ENCODE results near the gene PCBD1.

Gene PCBD1

GRCh38 chr10:70886921-70887665 lies 1.3 kb downstream of the PCBD1 start:
- peak overlapping the region; percentile 93 for H3K27ac ChIP-seq
- DNase-seq = no peak
- H3K9me3 ChIP-seq (ENCODE audit: severe bottlenecking) = peaks cover 3% of the 10 kb centered on the region
- H3K27me3 ChIP-seq (ENCODE audit: insufficient read depth, low read depth, severe bottlenecking) = no peaks in the 10 kb centered on the region
- H3K4me3 ChIP-seq (ENCODE audit: low read depth, low read length) = peak overlapping the region; percentile 56
- H3K36me3 ChIP-seq = peaks cover 34% of the 10 kb centered on the region
- no peak for TF ChIP-seq CTCF (IDR thresholded peaks at IDR 0.05; ENCODE audit: low read depth, low read length)

DNA sequence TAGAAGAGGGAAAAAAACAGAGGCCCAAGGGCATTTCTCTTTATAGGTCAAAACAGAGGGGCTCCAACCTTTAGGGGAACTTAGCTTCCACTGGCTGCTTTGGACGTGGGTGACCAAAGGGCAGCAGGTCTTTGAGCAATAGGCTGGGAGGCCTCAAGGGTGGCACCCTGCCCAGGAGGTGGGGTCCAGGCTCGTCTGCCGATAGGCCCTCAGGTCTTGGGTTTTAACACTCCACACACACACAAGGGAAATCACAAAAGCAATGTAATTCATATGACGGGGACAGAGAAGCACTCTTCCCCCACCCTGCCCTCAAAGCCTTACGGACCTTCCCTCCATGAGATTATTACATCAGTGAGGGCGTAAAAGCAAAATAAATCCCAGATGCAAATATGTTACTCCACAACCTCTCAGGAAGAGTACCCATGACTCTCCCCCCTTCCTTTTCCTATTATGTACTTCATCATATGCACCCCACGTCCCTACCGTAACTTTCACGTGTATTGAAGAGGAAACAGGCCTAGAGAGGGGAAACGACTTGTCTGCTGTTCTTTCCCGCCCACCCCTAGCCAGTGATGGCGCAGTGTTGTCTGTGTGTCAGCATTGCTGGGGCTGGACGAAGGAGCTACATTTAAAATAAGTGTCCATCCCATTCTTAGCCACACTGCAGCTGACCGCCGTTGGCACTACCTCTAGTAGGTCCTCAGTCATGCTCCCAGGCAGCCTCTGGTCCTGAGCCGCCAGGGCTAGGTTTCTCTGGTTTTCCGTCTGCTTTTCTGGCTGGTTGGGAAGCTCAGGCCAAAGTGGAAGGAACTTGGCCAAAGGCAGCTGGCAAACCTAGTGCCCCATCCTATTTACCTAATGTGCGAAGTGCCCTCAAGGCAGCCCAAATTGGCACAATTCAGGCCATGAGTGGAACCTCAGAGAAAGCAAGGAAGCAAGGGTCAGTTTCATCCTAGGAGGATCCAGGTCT lies 2.1 kb downstream of the PCBD1 start:
- TF ChIP-seq CTCF (IDR thresholded peaks at IDR 0.05; ENCODE audit: low read depth, low read length) = no peak
- no peak overlapping the region for H3K27ac ChIP-seq
- DNase-seq = no peak
- H3K9me3 ChIP-seq (ENCODE audit: severe bottlenecking) = no peaks in the 10 kb centered on the region
- no peaks in the 10 kb centered on the region for H3K27me3 ChIP-seq (ENCODE audit: insufficient read depth, low read depth, severe bottlenecking)
- H3K36me3 ChIP-seq = peaks cover 36% of the 10 kb centered on the region
- H3K4me3 ChIP-seq (ENCODE audit: low read depth, low read length) = no peak overlapping the region

- H3K36me3 ChIP-seq = peaks cover 37% of the 10 kb centered on the region
- no peaks in the 10 kb centered on the region for H3K27me3 ChIP-seq (ENCODE audit: insufficient read depth, low read depth, severe bottlenecking)
- no peak for DNase-seq
- TF ChIP-seq CTCF (IDR thresholded peaks at IDR 0.05; ENCODE audit: low read depth, low read length) = no peak
- H3K9me3 ChIP-seq (ENCODE audit: severe bottlenecking) = no peaks in the 10 kb centered on the region
- no peak overlapping the region for H3K4me3 ChIP-seq (ENCODE audit: low read depth, low read length)
- no peak overlapping the region for H3K27ac ChIP-seq
These were observed 2.9 kb downstream of the PCBD1 start for GRCh38 chr10:70885481-70885880.

- Histone ChIP-seq H3K4me3 (ENCODE audit: low read depth, low read length) (no peak overlapping the region), H3K9me3 (ENCODE audit: severe bottlenecking) (no peaks in the 10 kb centered on the region), H3K27me3 (ENCODE audit: insufficient read depth, low read depth, severe bottlenecking) (no peaks in the 10 kb centered on the region), H3K36me3 (peaks cover 37% of the 10 kb centered on the region), H3K27ac (no peak overlapping the region)
- DNase-seq = no peak
- no peak for TF ChIP-seq CTCF (IDR thresholded peaks at IDR 0.05; ENCODE audit: low read depth, low read length)
These were observed 3.6 kb downstream of the PCBD1 start for GRCh38 chr10:70884741-70885140.

- Histone ChIP-seq H3K27ac (no peak overlapping the region), H3K36me3 (peaks cover 49% of the 10 kb centered on the region), H3K9me3 (ENCODE audit: severe bottlenecking) (no peaks in the 10 kb centered on the region), H3K4me3 (ENCODE audit: low read depth, low read length) (no peak overlapping the region), H3K27me3 (ENCODE audit: insufficient read depth, low read depth, severe bottlenecking) (no peaks in the 10 kb centered on the region)
- peak; percentile 89 for TF ChIP-seq CTCF (IDR thresholded peaks at IDR 0.05; ENCODE audit: low read depth, low read length)
- DNase-seq = peak; percentile 84
These were observed 8.3 kb downstream of the PCBD1 start for GRCh38 chr10:70880077-70880534.

Measured in WERI-Rb-1 (cell line).